HEK293 (cell line): ENCODE results near the gene HMCN2.

Source experiments
- CTCF ChIA-PET: fragments of 350-600 bp; formaldehyde crosslinking; extraction: SDS; loops from one replicate; lab custom pipeline; 2021; ENCODE audit warnings: antibody characterized with exemption; lab: Yijun Ruan, JAX
- POLR2A ChIA-PET: fragments of 300-600 bp; formaldehyde crosslinking; extraction: SDS; loops from one replicate; lab custom pipeline; 2020; ENCODE audit warnings: antibody characterized with exemption, inconsistent platforms; lab: Yijun Ruan, JAX
- H3K27ac ChIP-seq: fragments of 200-500 bp; sonication (Bioruptor generic); 2 replicates; pipeline ENCODE4 v1.5.1; 2014; ENCODE audit warnings: low read depth, low read length, control low read depth, inconsistent platforms; ENCODE audit errors: extremely low read depth
- H3K36me3 ChIP-seq, 2 experiments: fragments of 200-500 bp in 1 of 2; sonication (Bioruptor generic) in 1 of 2; 1 replicate in 1 of 2; 2 replicates in 1 of 2; pipeline ENCODE4 v1.5.1; 2014 to 2017; ENCODE audit warnings: inconsistent platforms in 2 of 2, low read length in 2 of 2; ENCODE audit not compliant: control insufficient read depth in 2 of 2, insufficient read depth in 1 of 2
- H3K4me1 ChIP-seq: fragments of 200-500 bp; sonication (Bioruptor generic); 2 replicates; pipeline ENCODE4 v1.5.1; 2014; ENCODE audit warnings: mild to moderate bottlenecking, low read length, inconsistent platforms; ENCODE audit not compliant: control insufficient read depth, insufficient read depth
- H3K4me3 ChIP-seq: 2 replicates; pipeline ENCODE4 v1.5.1; 2011; ENCODE audit warnings: low read depth, mild to moderate bottlenecking, control low read depth, low read length, moderate library complexity
- H3K9me3 ChIP-seq: fragments of 200-500 bp; sonication (Bioruptor generic); 2 replicates; pipeline ENCODE4 v1.5.1; 2014; ENCODE audit warnings: low read depth, low read length, inconsistent platforms; ENCODE audit not compliant: control insufficient read depth, insufficient read depth
- GLI4 ChIP-seq: fragments of 450-650 bp; formaldehyde crosslinking; IDR thresholded peaks from 2 replicates; pipeline ENCODE4 v1.5.1; 2016; ENCODE audit warnings: missing biosample characterization, missing genetic modification characterization
- KLF9 ChIP-seq: fragments of 450-650 bp; formaldehyde crosslinking; IDR thresholded peaks from 2 replicates; pipeline ENCODE4 v1.5.1; 2016; ENCODE audit warnings: missing biosample characterization, missing genetic modification characterization, low read depth
- PRDM10 ChIP-seq: fragments of 450-650 bp; formaldehyde crosslinking; IDR thresholded peaks from 2 replicates; pipeline ENCODE4 v1.5.1; 2016; ENCODE audit warnings: missing biosample characterization, missing genetic modification characterization
- PRDM4 ChIP-seq: fragments of 450-650 bp; formaldehyde crosslinking; IDR thresholded peaks from 2 replicates; pipeline ENCODE4 v1.5.1; 2017; ENCODE audit warnings: missing biosample characterization, missing genetic modification characterization
- ZFP37 ChIP-seq: fragments of 450-650 bp; formaldehyde crosslinking; IDR thresholded peaks from 2 replicates; pipeline ENCODE4 v1.5.1; 2016; ENCODE audit warnings: missing biosample characterization, missing genetic modification characterization
- ZNF133 ChIP-seq: fragments of 450-650 bp; formaldehyde crosslinking; IDR thresholded peaks from 2 replicates; pipeline ENCODE4 v1.5.1; 2016; ENCODE audit warnings: missing biosample characterization, missing genetic modification characterization
- ZNF184 ChIP-seq: fragments of 450-650 bp; IDR thresholded peaks from 2 replicates; pipeline ENCODE4 v1.5.1; 2018; ENCODE audit warnings: missing biosample characterization, mild to moderate bottlenecking, missing genetic modification characterization
- ZNF248 ChIP-seq: fragments of 450-650 bp; formaldehyde crosslinking; IDR thresholded peaks from 2 replicates; pipeline ENCODE4 v1.5.1; 2017; ENCODE audit warnings: missing biosample characterization, missing genetic modification characterization
- ZNF311 ChIP-seq: fragments of 450-650 bp; formaldehyde crosslinking; IDR thresholded peaks from 2 replicates; pipeline ENCODE4 v1.5.1; 2017; ENCODE audit warnings: missing biosample characterization, missing genetic modification characterization, borderline replicate concordance
- ZNF354C ChIP-seq: fragments of 450-650 bp; formaldehyde crosslinking; IDR thresholded peaks from 2 replicates; pipeline ENCODE4 v1.5.1; 2016; ENCODE audit warnings: missing biosample characterization, missing genetic modification characterization, low read depth, borderline replicate concordance
- ZNF394 ChIP-seq: fragments of 450-650 bp; formaldehyde crosslinking; IDR thresholded peaks from 2 replicates; pipeline ENCODE4 v1.5.1; 2016; ENCODE audit warnings: missing biosample characterization, missing genetic modification characterization, mild to moderate bottlenecking, moderate library complexity, borderline replicate concordance
- ZNF398 ChIP-seq: fragments of 450-650 bp; formaldehyde crosslinking; IDR thresholded peaks from 2 replicates; pipeline ENCODE4 v1.5.1; 2017; ENCODE audit warnings: missing biosample characterization, missing genetic modification characterization
- ZNF518A ChIP-seq: fragments of 450-650 bp; formaldehyde crosslinking; conservative IDR thresholded peaks from 2 replicates; pipeline ENCODE4 v1.5.1; 2016; ENCODE audit warnings: low read depth, missing biosample characterization, missing genetic modification characterization
- ZNF621 ChIP-seq: fragments of 450-650 bp; formaldehyde crosslinking; IDR thresholded peaks from 2 replicates; pipeline ENCODE4 v1.5.1; 2017; ENCODE audit warnings: missing biosample characterization, missing genetic modification characterization
- ZNF677 ChIP-seq: fragments of 450-650 bp; IDR thresholded peaks from 2 replicates; pipeline ENCODE4 v1.5.0; 2018; ENCODE audit warnings: missing biosample characterization, mild to moderate bottlenecking, missing genetic modification characterization, moderate library complexity
- ZNF692 ChIP-seq: fragments of 450-650 bp; formaldehyde crosslinking; IDR thresholded peaks from 2 replicates; pipeline ENCODE4 v1.5.1; 2016; ENCODE audit warnings: missing biosample characterization, missing genetic modification characterization
- ZNF701 ChIP-seq: fragments of 450-650 bp; formaldehyde crosslinking; IDR thresholded peaks from 2 replicates; pipeline ENCODE4 v1.5.1; 2016; ENCODE audit warnings: missing biosample characterization, missing genetic modification characterization
- ZNF776 ChIP-seq: fragments of 450-650 bp; formaldehyde crosslinking; IDR thresholded peaks from 2 replicates; pipeline ENCODE4 v1.5.0; 2017; ENCODE audit warnings: missing biosample characterization, missing genetic modification characterization, borderline replicate concordance
- ZNF830 ChIP-seq: fragments of 450-650 bp; IDR thresholded peaks from 2 replicates; pipeline ENCODE4 v1.5.0; 2018; ENCODE audit warnings: missing biosample characterization, missing genetic modification characterization, low read depth, mild to moderate bottlenecking, moderate library complexity

The HMCN2 gene

GRCh38 chr9:130391866-130392265, 126.3 kb downstream of the HMCN2 start (continued):
- no peak for TF ChIP-seq ZNF518A
- no peak for TF ChIP-seq ZNF692 (tag by site-specific recombination)
- TF ChIP-seq, all 188 proteins: peak for 0

GRCh38 chr9:130393681-130394071, 128.1 kb downstream of the HMCN2 start:
- ChIA-PET CTCF (interaction anchor here (1.0 kb wide), 1 partner anchor 26 kb away, joined by 3 read pairs; no protein-coding TSS in a partner anchor), POLR2A (no interaction called here)
- H3K4me1 ChIP-seq: no peaks in the 10 kb centered on the region
- no peak for TF ChIP-seq ZNF184
- no peak for TF ChIP-seq ZNF133 (tag by site-specific recombination)
- no peak for TF ChIP-seq KLF9 (tag by site-specific recombination)
- no peak for TF ChIP-seq ZFP37 (tag by site-specific recombination)
- no peak for TF ChIP-seq ZNF701 (tag by site-specific recombination)
- H3K36me3 ChIP-seq: no peaks in the 10 kb centered on the region
- no peak overlapping the region for H3K4me3 ChIP-seq
- no peaks in the 10 kb centered on the region for H3K9me3 ChIP-seq
- H3K27ac ChIP-seq: no peak overlapping the region

GRCh38 chr9:130394320-130394719, 128.8 kb downstream of the HMCN2 start:
- no peak overlapping the region for H3K4me3 ChIP-seq
- H3K4me1 ChIP-seq: no peaks in the 10 kb centered on the region
- POLR2A ChIA-PET: interaction anchor here (0.6 kb wide), 1 partner anchor 148 kb away, joined by 5 read pairs; no protein-coding TSS in a partner anchor
- no peaks in the 10 kb centered on the region for H3K36me3 ChIP-seq
- no peak overlapping the region for H3K27ac ChIP-seq
- no peaks in the 10 kb centered on the region for H3K9me3 ChIP-seq
- CTCF ChIA-PET: no interaction called here
- TF ChIP-seq ZNF776 (tag by site-specific recombination) (no peak), ZNF311 (tag by site-specific recombination) (no peak), ZNF677 (tag by site-specific recombination) (no peak), ZNF394 (tag by site-specific recombination) (no peak), ZNF621 (tag by site-specific recombination) (no peak), PRDM10 (tag by site-specific recombination) (no peak), ZNF398 (no peak), ZNF248 (tag by site-specific recombination) (no peak), ZNF830 (no peak), GLI4 (tag by site-specific recombination) (no peak), PRDM4 (tag by site-specific recombination) (no peak), ZNF354C (no peak)
